K562 (cell line): ENCODE results near the gene HDHD3. TPM values are rescaled to one million over a fixed set of nuclear protein-coding genes. Genes with fewer than 3 reads are reported as not detected.

Source experiments
- BCLAF1 ChIP-seq, 2 experiments: fragments of 450-650 bp in 1 of 2; IDR thresholded peaks; 2 replicates each; pipeline ENCODE4 v1.6.1; 2011 to 2017; ENCODE audit warnings: low read depth in 2 of 2, antibody characterized with exemption in 1 of 2, borderline replicate concordance in 1 of 2, low read length in 1 of 2, mild to moderate bottlenecking in 1 of 2, mixed read lengths in 1 of 2; ENCODE audit not compliant: control insufficient read depth in 1 of 2
- ELK1 ChIP-seq: sonication (generic); formaldehyde crosslinking; IDR thresholded peaks from 2 replicates; pipeline ENCODE4 v1.8.1; 2022; ENCODE audit warnings: missing genetic modification reagents
- GATA2 ChIP-seq: sonication (generic); formaldehyde crosslinking; IDR thresholded peaks from 2 replicates; pipeline ENCODE4 v1.4.0; 2020; ENCODE audit warnings: mild to moderate bottlenecking, missing genetic modification reagents
- HDAC2 ChIP-seq: fragments of 450-650 bp; IDR thresholded peaks from 2 replicates; pipeline ENCODE4 v1.6.1; 2016; ENCODE audit warnings: mild to moderate bottlenecking
- IRF9 ChIP-seq: fragments of 450-650 bp; IDR thresholded peaks from 2 replicates; pipeline ENCODE4 v1.6.1; 2016; ENCODE audit warnings: missing biosample characterization, missing genetic modification characterization
- MBD2 ChIP-seq: sonication (generic); IDR thresholded peaks from 2 replicates; pipeline ENCODE4 v1.6.1; 2016; ENCODE audit warnings: low read depth, borderline replicate concordance
- MITF ChIP-seq: IDR thresholded peaks from 2 replicates; pipeline ENCODE4 v1.6.1; 2014; ENCODE audit warnings: antibody characterized with exemption
- NCOA4 ChIP-seq: fragments of 450-650 bp; IDR thresholded peaks from 2 replicates; pipeline ENCODE4 v1.6.1; 2018; ENCODE audit warnings: mild to moderate bottlenecking; ENCODE audit not compliant: partially characterized antibody
- PHF21A ChIP-seq: fragments of 450-650 bp; IDR thresholded peaks from 2 replicates; pipeline ENCODE4 v1.6.1; 2017; ENCODE audit warnings: low read depth, borderline replicate concordance
- PHTF2 ChIP-seq: fragments of 250-450 bp; sonication (Bioruptor Pico); IDR thresholded peaks from 2 replicates; pipeline ENCODE4 v1.5.0; 2021; ENCODE audit warnings: mild to moderate bottlenecking
- RBM34 ChIP-seq: fragments of 200-400 bp; formaldehyde crosslinking; IDR thresholded peaks from 2 replicates; pipeline ENCODE4 v1.6.1; 2018; ENCODE audit warnings: low read length, borderline replicate concordance; ENCODE audit not compliant: insufficient read depth
- SIX5 ChIP-seq, 2 experiments: IDR thresholded peaks; 2 replicates each; pipeline ENCODE4 v1.6.1; 2011; ENCODE audit warnings: low read length in 2 of 2, borderline replicate concordance in 1 of 2, low read depth in 1 of 2, mild to moderate bottlenecking in 1 of 2, moderate library complexity in 1 of 2; ENCODE audit not compliant: insufficient read depth in 1 of 2
- SMARCB1 ChIP-seq: IDR thresholded peaks from 2 replicates; pipeline ENCODE4 v1.6.1; 2011; ENCODE audit warnings: improper control_type of control experiment, low read depth; ENCODE audit not compliant: insufficient read length
- TEAD4 ChIP-seq, 2 experiments: sonication (generic) in 1 of 2; formaldehyde crosslinking in 1 of 2; IDR thresholded peaks; 2 replicates each; pipeline versions ENCODE4 v1.6.1 to v1.8.0; 2012 to 2022; ENCODE audit warnings: borderline replicate concordance in 1 of 2, inconsistent platforms in 1 of 2, low read length in 1 of 2, mild to moderate bottlenecking in 1 of 2, missing genetic modification reagents in 1 of 2
- ZFP30 ChIP-seq: fragments of 250-450 bp; sonication (Bioruptor Pico); IDR thresholded peaks from 2 replicates; pipeline ENCODE4 v1.8.0; 2022; ENCODE audit warnings: moderate library complexity, mild to moderate bottlenecking, inconsistent platforms, borderline replicate concordance
- ZNF277 ChIP-seq: fragments of 250-450 bp; sonication (Bioruptor Pico); IDR thresholded peaks from 2 replicates; pipeline ENCODE4 v1.8.0; 2022; ENCODE audit warnings: inconsistent platforms, mild to moderate bottlenecking, moderate library complexity, borderline replicate concordance
- ZNF551 ChIP-seq: fragments of 250-450 bp; sonication (Bioruptor Pico); IDR thresholded peaks from 2 replicates; pipeline ENCODE4 v1.5.0; 2021; ENCODE audit warnings: mild to moderate bottlenecking, moderate library complexity
- ZNF79 ChIP-seq: fragments of 250-450 bp; sonication (Bioruptor Pico); IDR thresholded peaks from 2 replicates; pipeline ENCODE4 v1.4.0; 2020; ENCODE audit warnings: low read depth, mild to moderate bottlenecking, moderate library complexity
- polyA plus RNA-seq, 8 experiments: library from polyadenylated mRNA; depleted of rRNA in 4 of 8; stranded (reverse) in 5 of 8; unstranded in 3 of 8; fragments of >200 nt; fragmentation: Nextera tagmentation in 2 of 8; fragmentation: Illumina TruSeq in 1 of 8; extraction: Ambion mirVana in 2 of 8; extraction: Trizol in 1 of 8; gene quantifications; 2 replicates each; pipeline versions ENCODE4 v1.2.1 to v1.2.3, GENCODE V29; 2011 to 2014; ENCODE audit warnings: inconsistent platforms in 1 of 8, missing spikeins in 1 of 8
- total RNA-seq, 7 experiments: library from RNA; depleted of rRNA in 6 of 7; stranded (reverse); fragments of >200 nt in 6 of 7; fragmentation: Illumina TruSeq in 2 of 7; extraction: Trizol in 2 of 7; gene quantifications; 2 replicates each; pipeline versions ENCODE4 v1.2.1 to v1.2.3, GENCODE V29; 2011 to 2021; ENCODE audit warnings: low replicate concordance in 1 of 7

HDHD3 gene
- total and polyA plus RNA-seq, 9 of the 15 experiments (the other 6 are each of a cell fraction or from before 2014, with no cell fraction given): 1.1 to 19.1 (median 10.9) TPM

- TF ChIP-seq BCLAF1 (IDR thresholded peaks at IDR 0.05; ENCODE audit: borderline replicate concordance in 1 of 2, control insufficient read depth in 1 of 2, low read depth in 2 of 2, low read length in 1 of 2): no peak
- no peak for TF ChIP-seq ZNF551 (CRISPR knock-in tag)
- TF ChIP-seq PHTF2 (CRISPR knock-in tag): no peak
- TF ChIP-seq ELK1 (CRISPR knock-in tag): no peak
- no peak for TF ChIP-seq ZNF79 (CRISPR knock-in tag)
- no peak for TF ChIP-seq IRF9 (tag)
- no peak for TF ChIP-seq ZFP30 (CRISPR knock-in tag)
- peak; percentile 45; the same call in 1 of the 2 replicates for TF ChIP-seq MITF
- no peak for TF ChIP-seq PHF21A
- TF ChIP-seq SMARCB1: no peak
- TF ChIP-seq ZNF277 (CRISPR knock-in tag): no peak
- TF ChIP-seq TEAD4 (IDR thresholded peaks at IDR 0.05; ENCODE audit: low read length): peak; percentile 98
- TF ChIP-seq TEAD4 (CRISPR knock-in tag; IDR thresholded peaks at IDR 0.05; ENCODE audit: borderline replicate concordance): no peak
- no peak for TF ChIP-seq NCOA4
- peak; percentile 49; the same call in 1 of the 2 replicates for TF ChIP-seq MBD2
- no peak for TF ChIP-seq SIX5 (IDR thresholded peaks at IDR 0.05; ENCODE audit: borderline replicate concordance in 1 of 2, insufficient read depth in 1 of 2, low read depth in 1 of 2, low read length in 2 of 2)
- TF ChIP-seq GATA2 (CRISPR knock-in tag): peak; percentile 86
- no peak for TF ChIP-seq RBM34
- TF ChIP-seq HDAC2: peak; percentile 97
Observed at GRCh38 chr9:113368982-113369854, 7.6 kb downstream of the HDHD3 start (continued).
